GM12878 (cell line): Measurements from ENCODE around the gene MDK. TPM values are rescaled to one million over a fixed set of nuclear protein-coding genes. Genes with fewer than 3 reads are reported as not detected.

Experiments
- ATAC-seq: fragments of 200-7000 bp; cut with Tn5 transposase; 3 replicates; pipeline ENCODE4 v1.9.1; 2020; ENCODE audit warnings: mild to moderate bottlenecking, moderate library complexity
- BruUV-seq: library from RNA; stranded (reverse); fragments of 400-500 nt; replicated peaks from 2 replicates; lab custom pipeline; 2021; lab: Mats Ljungman, UMichigan
- CTCF ChIA-PET: fragments of 300-600 bp; sonication (Branson Sonifier 250); formaldehyde crosslinking; extraction: SDS; loops from one replicate; lab custom pipeline; 2021; ENCODE audit warnings: inconsistent platforms; lab: Yijun Ruan, JAX
- POLR2A ChIA-PET: fragments of 350-600 bp; formaldehyde crosslinking; extraction: SDS; loops from one replicate; lab custom pipeline; 2021; ENCODE audit warnings: inconsistent platforms; lab: Charles Lee
- RAD21 ChIA-PET: fragments of 300-600 bp; sonication (Branson Sonifier 250); formaldehyde crosslinking; loops from one replicate; lab custom pipeline; 2023; ENCODE audit warnings: antibody characterized with exemption; ENCODE audit not compliant: unreplicated experiment; lab: Charles Lee
- SMC1A ChIA-PET: fragments of 300-600 bp; sonication (Branson Sonifier 250); formaldehyde crosslinking; loops from one replicate; lab custom pipeline; 2023; ENCODE audit not compliant: unreplicated experiment, uncharacterized antibody; lab: Charles Lee
- DNase-seq: peaks from one replicate; pipeline ENCODE4 v3.0.0-alpha.2; 2011; ENCODE audit warnings: low read depth, low spot score
- FAIRE-seq: peaks from 3 replicates; lab custom pipeline; 2011; peaks lifted over from hg19 to GRCh38; lab: Jason Lieb, UNC
- H2AFZ ChIP-seq: 2 replicates; pipeline ENCODE4 v1.6.0; 2011; ENCODE audit warnings: low read depth, low read length, control low read depth; ENCODE audit not compliant: control insufficient read depth
- H3K27ac ChIP-seq: 2 replicates; pipeline ENCODE4 v1.5.1; 2011; ENCODE audit warnings: control low read depth; ENCODE audit not compliant: control insufficient read depth, insufficient read depth
- H3K27me3 ChIP-seq, 2 experiments: replicated peaks in 1 of 2; 2 replicates each; pipeline versions ENCODE4 v1.6.0 to v1.6.1; 2011; ENCODE audit warnings: low read length in 1 of 2; ENCODE audit not compliant: control insufficient read depth in 2 of 2, insufficient read depth in 2 of 2
- H3K36me3 ChIP-seq, 2 experiments: 2 replicates each; pipeline ENCODE4 v1.5.1; 2011; ENCODE audit warnings: low read length in 1 of 2; ENCODE audit not compliant: control insufficient read depth in 2 of 2, insufficient read depth in 2 of 2
- H3K4me1 ChIP-seq: 2 replicates; pipeline ENCODE4 v1.6.1; 2011; ENCODE audit warnings: mild to moderate bottlenecking, low read length, moderate library complexity, mixed read lengths; ENCODE audit not compliant: control insufficient read depth, insufficient read depth
- H3K4me2 ChIP-seq: 2 replicates; pipeline ENCODE4 v1.6.0; 2011; ENCODE audit warnings: control low read depth; ENCODE audit not compliant: control insufficient read depth, insufficient read depth
- H3K4me3 ChIP-seq: fragments of 200-600 bp; sonication (generic); 2 replicates; pipeline ENCODE4 v1.5.1; 2016
- H3K79me2 ChIP-seq: 2 replicates; pipeline ENCODE4 v1.6.0; 2011; ENCODE audit warnings: low read length; ENCODE audit not compliant: control insufficient read depth, insufficient read depth
- H3K9ac ChIP-seq: 2 replicates; pipeline ENCODE4 v1.8.0; 2011; ENCODE audit warnings: low read length, control low read depth, mixed read lengths; ENCODE audit not compliant: control insufficient read depth, insufficient read depth
- H3K9me3 ChIP-seq: replicated peaks from 3 replicates; pipeline ENCODE4 v1.5.1; 2011; ENCODE audit warnings: mild to moderate bottlenecking, low read length; ENCODE audit not compliant: control insufficient read depth, insufficient read depth
- H4K20me1 ChIP-seq: 2 replicates; pipeline ENCODE4 v1.6.0; 2011; ENCODE audit not compliant: control insufficient read depth, insufficient read depth
- BCL3 ChIP-seq: IDR thresholded peaks from 2 replicates; pipeline ENCODE4 v1.6.1; 2011; ENCODE audit warnings: borderline replicate concordance, low read depth, mild to moderate bottlenecking, moderate library complexity, low read length; ENCODE audit not compliant: insufficient read depth, poor library complexity, severe bottlenecking
- CBX5 ChIP-seq: sonication (generic); IDR thresholded peaks from 2 replicates; pipeline ENCODE4 v1.6.1; 2016; ENCODE audit warnings: low read depth, moderate library complexity, mild to moderate bottlenecking, inconsistent platforms
- CREM ChIP-seq: IDR thresholded peaks from 2 replicates; pipeline ENCODE4 v1.6.1; 2014; ENCODE audit warnings: antibody characterized with exemption, low read depth
- CTCF ChIP-seq, 3 experiments: IDR thresholded peaks in 2 of 3; conservative IDR thresholded peaks in 1 of 3; 2 replicates each; pipeline ENCODE4 v1.5.1; 2011; ENCODE audit warnings: low read depth in 3 of 3, low read length in 3 of 3, mild to moderate bottlenecking in 3 of 3, control low read depth in 2 of 3, moderate library complexity in 2 of 3, inconsistent platforms in 1 of 3, mixed read lengths in 1 of 3; ENCODE audit not compliant: control insufficient read depth in 2 of 3, insufficient read depth in 1 of 3; ENCODE audit errors: extremely low read depth in 1 of 3
- E2F4 ChIP-seq: IDR thresholded peaks from 2 replicates; pipeline ENCODE4 v1.6.1; 2012; ENCODE audit warnings: low read depth, low read length, improper control_type of control experiment
- ESRRA ChIP-seq: IDR thresholded peaks from 2 replicates; pipeline ENCODE4 v1.6.1; 2012; ENCODE audit warnings: mild to moderate bottlenecking, low read length, improper control_type of control experiment
- KAT2A ChIP-seq: conservative IDR thresholded peaks from 2 replicates; pipeline ENCODE4 v1.6.1; 2011; ENCODE audit warnings: low read depth, low read length; ENCODE audit not compliant: control insufficient read depth
- MLLT1 ChIP-seq: fragments of 450-650 bp; IDR thresholded peaks from 2 replicates; pipeline ENCODE4 v1.6.1; 2016; ENCODE audit warnings: mild to moderate bottlenecking
- NR2F1 ChIP-seq: fragments of 450-650 bp; conservative IDR thresholded peaks from 2 replicates; pipeline ENCODE4 v1.6.1; 2017; ENCODE audit warnings: mild to moderate bottlenecking
- PAX8 ChIP-seq: fragments of 450-650 bp; IDR thresholded peaks from 2 replicates; pipeline ENCODE4 v1.6.1; 2017; ENCODE audit warnings: mild to moderate bottlenecking, moderate library complexity
- RAD51 ChIP-seq: fragments of 450-650 bp; IDR thresholded peaks from 2 replicates; pipeline ENCODE4 v1.6.1; 2016; ENCODE audit warnings: moderate library complexity, mild to moderate bottlenecking, inconsistent platforms
- RCOR1 ChIP-seq: conservative IDR thresholded peaks from 2 replicates; pipeline ENCODE4 v1.6.1; 2012; ENCODE audit warnings: low read depth, low read length, improper control_type of control experiment
- SIN3A ChIP-seq: IDR thresholded peaks from 2 replicates; pipeline ENCODE4 v1.6.1; 2012; ENCODE audit warnings: low read depth, low read length, improper control_type of control experiment
- SIX5 ChIP-seq: IDR thresholded peaks from 2 replicates; pipeline ENCODE4 v1.6.1; 2011; ENCODE audit warnings: mild to moderate bottlenecking, low read depth, low read length, moderate library complexity; ENCODE audit not compliant: severe bottlenecking
- SPI1 ChIP-seq: IDR thresholded peaks from 2 replicates; pipeline ENCODE4 v1.6.1; 2011; ENCODE audit warnings: low read depth, mild to moderate bottlenecking, low read length, moderate library complexity, borderline replicate concordance; ENCODE audit not compliant: insufficient read depth
- TARDBP ChIP-seq: IDR thresholded peaks from 2 replicates; pipeline ENCODE4 v1.6.1; 2016; ENCODE audit warnings: borderline replicate concordance
- TBL1XR1 ChIP-seq: IDR thresholded peaks from 2 replicates; pipeline ENCODE4 v1.6.1; 2012; ENCODE audit warnings: low read depth, low read length, improper control_type of control experiment
- WGBS: methylation state at CpG from one replicate; pipeline ENCODE4 v1.1.6; 2016; ENCODE audit warnings: low lambda C conversion rate; ENCODE audit not compliant: insufficient replicate concordance, insufficient coverage; ENCODE audit errors: missing lambda C conversion rate; 5-methylcytosine and 5-hydroxymethylcytosine counted together
- in situ Hi-C: fragments of 300-500 bp; cut with MboI; formaldehyde crosslinking; loops from 9 replicates; pipeline ENCODE4 v1.14.3; 2018; ENCODE audit warnings: mixed read lengths
- intact Hi-C: fragments of 100-400 bp; cut with micrococcal nuclease; formaldehyde crosslinking; loops from one replicate; pipeline ENCODE4 v1.14.2; 2022; ENCODE audit not compliant: unreplicated experiment
- polyA plus RNA-seq, 11 experiments: library from polyadenylated mRNA; depleted of rRNA in 4 of 11; unstranded in 6 of 11; stranded (reverse) in 5 of 11; fragments of >200 nt; fragmentation: Nextera tagmentation in 4 of 11; fragmentation: Illumina TruSeq in 1 of 11; extraction: Ambion mirVana in 4 of 11; extraction: Trizol in 1 of 11; gene quantifications; 1 replicate in 1 of 11; 2 replicates in 10 of 11; pipeline versions ENCODE4 v1.2.1 to v1.2.3, GENCODE V29; 2011 to 2016; ENCODE audit warnings: inconsistent platforms in 2 of 11, missing spikeins in 2 of 11, low read depth in 1 of 11
- total RNA-seq, 4 experiments: library from RNA; depleted of rRNA in 3 of 4; stranded (reverse); fragments of >200 nt in 3 of 4; fragmentation: Illumina TruSeq in 1 of 4; extraction: Trizol in 1 of 4; gene quantifications; 2 replicates each; pipeline versions ENCODE4 v1.2.1 to v1.2.3, GENCODE V29; 2013 to 2021

The MDK gene
- total and polyA plus RNA-seq, 10 of the 15 experiments (the other 5 are each of a cell fraction or from before 2014, with no cell fraction given), result 0.77 to 17.8 (median 9.9) TPM

- H3K36me3 ChIP-seq, result peaks cover 0 to 12% of the 10 kb centered on the region in 2 experiments; a peak in 3 of 4 replicates
- POLR2A ChIA-PET, result interaction anchor here (1.4 to 1.8 kb wide), 2 partner anchors 84 to 97 kb away, joined by 4 to 6 read pairs; no protein-coding TSS in a partner anchor
- CTCF ChIA-PET, result interaction anchor here (0.5 to 6.7 kb wide), 15 partner anchors 22 to 226 kb away, joined by 3 to 94 read pairs (median 3); partner anchors contain the start of gene ATG13
- no peak overlapping the region for H3K27ac ChIP-seq
- H3K4me1 ChIP-seq, result peaks cover 6% of the 10 kb centered on the region
- RAD21 ChIA-PET, result interaction anchor here (0.5 to 2.9 kb wide), 13 partner anchors 32 to 308 kb away, joined by 3 to 11 read pairs (median 4); partner anchors contain the start of genes ARHGAP1, DGKZ and ZNF408
- WGBS, result 16% methylated on average over 47 of the region's 71 CpGs
- H3K9me3 ChIP-seq, result no peaks in the 10 kb centered on the region
- H2AFZ ChIP-seq, result no peak overlapping the region
- no peaks in the 10 kb centered on the region for H4K20me1 ChIP-seq
- DNase-seq, result no peak
- ATAC-seq, result peak; percentile 85
- H3K79me2 ChIP-seq, result no peaks in the 10 kb centered on the region
- intact Hi-C loops, result no loop called here
- SMC1A ChIA-PET, result interaction anchor here (0.7 to 1.6 kb wide), 5 partner anchors 9 to 136 kb away, joined by 3 to 8 read pairs (median 3); no protein-coding TSS in a partner anchor
- H3K4me2 ChIP-seq, result peak overlapping the region; percentile 89
- no peak overlapping the region for H3K9ac ChIP-seq
- H3K27me3 ChIP-seq, result peaks cover 12 to 13% of the 10 kb centered on the region in 2 experiments
- peak; percentile 81 for FAIRE-seq
- in situ Hi-C loops, result loop anchor here (10.0 kb wide), 1 partner anchor 142 kb away; no protein-coding TSS in a partner anchor
- BruUV-seq, result no TSS peak
- peak overlapping the region; percentile 57; the same call in 1 of the 2 replicates for H3K4me3 ChIP-seq
- TF ChIP-seq E2F4 (no peak), CTCF (IDR thresholded peaks at IDR 0.05 in 2 of 3, conservative IDR thresholded peaks at IDR 0.05 in 1 of 3; ENCODE audit: control insufficient read depth in 2 of 3, extremely low read depth in 1 of 3, insufficient read depth in 1 of 3, low read depth in 3 of 3, low read length in 3 of 3) (no peak), MLLT1 (no peak), BCL3 (no peak), ESRRA (no peak), KAT2A (no peak), SPI1 (no peak), PAX8 (no peak), SIN3A (peak; percentile 93), NR2F1 (0 out of 2 replicates have a peak, but pooled peaks have one; percentile 26), CBX5 (no peak), CREM (no peak), RAD51 (no peak), TBL1XR1 (no peak), TARDBP (no peak), RCOR1 (0 out of 2 replicates have a peak, but pooled peaks have one; percentile 75), SIX5 (no peak)
These were observed 11.2 kb downstream of the MDK start for GRCh38 chr11:46392421-46393230.
